ENCODE data around the gene VAMP2.

The VAMP2 gene

GRCh38 chr17:8152112-8152775 lies 10.5 kb downstream of the VAMP2 start, which contains the start of gene PER1:
Gene PER1 (minus strand): TSS chr17:8152404. CDS start chr17:8150706, 1,698 bp downstream.
- TF ChIP-seq EGR1 (IDR thresholded peaks at IDR 0.05) (0 out of 2 replicates have a peak, but pooled peaks have one; percentile 35), TAF1 (IDR thresholded peaks at IDR 0.05; ENCODE audit: low read depth) (peak; percentile 52; the same call in 1 of the 2 replicates), TEAD4 (IDR thresholded peaks at IDR 0.05) (0 out of 2 replicates have a peak, but pooled peaks have one; percentile 13), ZBTB7A (IDR thresholded peaks at IDR 0.05; ENCODE audit: low read depth) (no peak), USF1 (IDR thresholded peaks at IDR 0.05) (peak; percentile 75), FOXM1 (IDR thresholded peaks at IDR 0.05; ENCODE audit: borderline replicate concordance, low read depth) (no peak), YY1 (IDR thresholded peaks at IDR 0.05; ENCODE audit: low read depth) (no peak), RAD21 (IDR thresholded peaks at IDR 0.05; ENCODE audit: low read depth) (no peak), REST (IDR thresholded peaks at IDR 0.05; ENCODE audit: low read depth) (no peak), CREB1 (IDR thresholded peaks at IDR 0.05; ENCODE audit: low read depth) (peak; percentile 30; the same call in 1 of the 2 replicates), TCF12 (IDR thresholded peaks at IDR 0.05; ENCODE audit: low read depth) (no peak; the same call in 1 of the 2 replicates), CEBPB (IDR thresholded peaks at IDR 0.05) (peak; percentile 94), EP300 (IDR thresholded peaks at IDR 0.05; ENCODE audit: borderline replicate concordance) (no peak), NFIC (IDR thresholded peaks at IDR 0.05) (peak; percentile 59)
- TF ChIP-seq, protein P1, sequence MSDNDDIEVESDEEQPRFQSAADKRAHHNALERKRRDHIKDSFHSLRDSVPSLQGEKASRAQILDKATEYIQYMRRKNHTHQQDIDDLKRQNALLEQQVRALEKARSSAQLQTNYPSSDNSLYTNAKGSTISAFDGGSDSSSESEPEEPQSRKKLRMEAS (IDR thresholded peaks at IDR 0.05) = peak; percentile 98

DNA sequence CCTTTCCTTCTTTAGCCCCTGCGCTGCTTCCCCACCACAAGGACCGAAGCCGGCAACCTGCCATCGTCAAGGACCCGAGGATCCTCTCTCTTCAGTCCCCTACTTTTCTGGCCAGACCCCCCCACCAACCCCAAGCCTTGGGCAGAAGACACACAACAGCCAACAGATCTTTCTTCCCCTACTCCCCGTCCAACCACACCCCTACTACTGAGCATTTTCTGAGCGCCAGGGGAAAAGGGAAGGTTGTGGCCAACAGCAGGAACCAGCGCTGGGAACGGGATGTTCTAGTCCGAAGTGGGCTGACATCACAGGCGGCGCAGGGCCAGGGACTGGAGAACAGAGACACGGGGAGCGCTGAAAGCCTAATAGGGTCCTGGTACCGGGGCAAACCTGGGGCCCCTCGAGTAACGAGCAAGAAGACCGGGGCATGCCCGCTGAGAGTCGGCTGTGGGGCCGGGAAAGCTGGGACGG lies 11.1 kb downstream of the VAMP2 start:
- 0 out of 2 replicates have a peak, but pooled peaks have one; percentile 0 for TF ChIP-seq TAF1 (IDR thresholded peaks at IDR 0.05; ENCODE audit: low read depth)
- TF ChIP-seq TEAD4 (IDR thresholded peaks at IDR 0.05) = no peak
- TF ChIP-seq NFIC (IDR thresholded peaks at IDR 0.05) = no peak

DNA sequence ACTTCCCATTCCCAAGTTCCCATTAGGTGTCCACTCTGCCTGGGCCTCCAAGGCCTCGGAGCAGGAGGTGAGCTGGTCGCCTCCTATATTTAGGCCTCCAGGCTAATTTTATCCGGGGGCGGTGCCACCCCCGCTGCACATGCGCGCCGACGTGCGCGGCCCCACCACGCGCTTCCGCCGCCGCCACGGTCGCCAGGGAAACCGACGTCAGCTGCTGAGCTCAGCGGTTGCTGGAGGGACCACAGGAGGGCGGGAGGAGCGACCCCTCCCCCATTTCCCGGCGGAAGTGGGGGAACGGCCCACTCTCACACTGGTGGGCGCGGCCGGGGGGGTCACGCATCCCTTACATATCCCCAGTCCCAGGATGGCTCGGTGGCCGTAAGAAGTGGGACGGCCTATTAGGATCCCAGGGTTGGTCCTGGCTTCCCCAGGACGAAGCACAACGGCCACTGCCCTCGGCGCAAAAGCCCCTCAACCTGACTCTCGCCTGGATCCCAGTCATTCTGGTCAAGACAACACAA lies 11.6 kb downstream of the VAMP2 start:
- TF ChIP-seq NFIC (IDR thresholded peaks at IDR 0.05) = no peak
- no peak for TF ChIP-seq YY1 (IDR thresholded peaks at IDR 0.05; ENCODE audit: low read depth)
- no peak for TF ChIP-seq REST (IDR thresholded peaks at IDR 0.05; ENCODE audit: low read depth)
- TF ChIP-seq TEAD4 (IDR thresholded peaks at IDR 0.05) = no peak
- TF ChIP-seq, protein P1 (IDR thresholded peaks at IDR 0.05) = peak; percentile 60; the same call in 1 of the 2 replicates
- no peak for TF ChIP-seq EP300 (IDR thresholded peaks at IDR 0.05; ENCODE audit: borderline replicate concordance)
- TF ChIP-seq CEBPB (IDR thresholded peaks at IDR 0.05) = no peak
- peak; percentile 79; the same call in 1 of the 2 replicates for TF ChIP-seq EGR1 (IDR thresholded peaks at IDR 0.05)
- TF ChIP-seq TAF1 (IDR thresholded peaks at IDR 0.05; ENCODE audit: low read depth) = no peak
- peak; percentile 6; the same call in 1 of the 2 replicates for TF ChIP-seq USF1 (IDR thresholded peaks at IDR 0.05)
- TF ChIP-seq TCF12 (IDR thresholded peaks at IDR 0.05; ENCODE audit: low read depth) = no peak
- no peak for TF ChIP-seq FOXM1 (IDR thresholded peaks at IDR 0.05; ENCODE audit: borderline replicate concordance, low read depth)
- TF ChIP-seq ZBTB7A (IDR thresholded peaks at IDR 0.05; ENCODE audit: low read depth) = peak; percentile 97
- TF ChIP-seq CREB1 (IDR thresholded peaks at IDR 0.05; ENCODE audit: low read depth) = peak; percentile 67
- no peak for TF ChIP-seq RAD21 (IDR thresholded peaks at IDR 0.05; ENCODE audit: low read depth)

- TF ChIP-seq CEBPB (IDR thresholded peaks at IDR 0.05) (no peak), CREB1 (IDR thresholded peaks at IDR 0.05; ENCODE audit: low read depth) (no peak), RAD21 (IDR thresholded peaks at IDR 0.05; ENCODE audit: low read depth) (no peak)
These were observed 12.3 kb downstream of the VAMP2 start for GRCh38 chr17:8150194-8151119.
